ENCODE data around the gene BMERB1. TPM values are rescaled to one million over a fixed set of nuclear protein-coding genes. Genes with fewer than 3 reads are reported as not detected.
"Not testable (repeated sequence)": the region's sequence is repeated elsewhere in the genome, so short reads cannot be mapped to it uniquely, and the experiment has no call there.

The BMERB1 gene
- total and polyA plus RNA-seq, 4 donors = 5.6 to 33.3 (median 9.0) TPM

- H3K36me3 ChIP-seq (ENCODE audit: control insufficient read depth in 4 of 4, insufficient read depth in 3 of 4, low read depth in 1 of 4, low read length in 3 of 4) = peaks cover 5 to 35% (median 22%) of the 10 kb centered on the region in 4 donors
- peaks cover 11 to 50% (median 43%) of the 10 kb centered on the region in 4 donors for H3K4me1 ChIP-seq (ENCODE audit: control insufficient read depth in 4 of 4, insufficient read depth in 4 of 4, low read length in 3 of 4)
- H3K9me3 ChIP-seq (ENCODE audit: control insufficient read depth in 4 of 4, low read length in 3 of 4) = no peaks in the 10 kb centered on the region
- no peaks in the 10 kb centered on the region for H3K27me3 ChIP-seq (ENCODE audit: control insufficient read depth in 4 of 4, insufficient read depth in 4 of 4, low read length in 3 of 4)
- H3K4me3 ChIP-seq (ENCODE audit: low read depth in 1 of 3, low read length in 3 of 3) = no peak overlapping the region
- DNase-seq (ENCODE audit: low spot score) = no peak
- peak overlapping the region; percentile 83 to 97 for H3K27ac ChIP-seq (ENCODE audit: low read depth in 1 of 2, low read length in 2 of 2)
- TF ChIP-seq SP1 (IDR thresholded peaks at IDR 0.05) (no peak), HNF4G (IDR thresholded peaks at IDR 0.05) (no peak), JUND (IDR thresholded peaks at IDR 0.05) (no peak), NR2F2 (IDR thresholded peaks at IDR 0.05) (no peak), TAF1 (conservative IDR thresholded peaks at IDR 0.05) (no peak), FOXA1 (IDR thresholded peaks at IDR 0.05) (no peak)
- WGBS = 95% methylated on average over 5 of the region's 5 CpGs
- peak overlapping the region in 1 of 2 donors; percentile 62 for H3K9ac ChIP-seq (ENCODE audit: low read depth in 1 of 2, low read length in 2 of 2)
Measured at GRCh38 chr16:15606518-15607220, 172.3 kb downstream of the BMERB1 start.

- not testable (repeated sequence) for H3K27me3 ChIP-seq (ENCODE audit: control insufficient read depth in 4 of 4, insufficient read depth in 4 of 4, low read length in 3 of 4); DNase-seq (ENCODE audit: low spot score); H3K9me3 ChIP-seq (ENCODE audit: control insufficient read depth in 4 of 4, low read length in 3 of 4); H3K4me3 ChIP-seq (ENCODE audit: low read depth in 1 of 3, low read length in 3 of 3)
- H3K36me3 ChIP-seq (ENCODE audit: control insufficient read depth in 4 of 4, insufficient read depth in 3 of 4, low read depth in 1 of 4, low read length in 3 of 4) = peaks cover 3 to 31% (median 21%) of the 10 kb centered on the region in 4 donors
- H3K27ac ChIP-seq (ENCODE audit: low read depth in 1 of 2, low read length in 2 of 2) = peak overlapping the region; percentile 83 to 97
- peak overlapping the region in 1 of 2 donors; percentile 62 for H3K9ac ChIP-seq (ENCODE audit: low read depth in 1 of 2, low read length in 2 of 2)
- WGBS = 81% methylated on average over 12 of the region's 12 CpGs
- peaks cover 11 to 54% (median 45%) of the 10 kb centered on the region in 4 donors for H3K4me1 ChIP-seq (ENCODE audit: control insufficient read depth in 4 of 4, insufficient read depth in 4 of 4, low read length in 3 of 4)
Measured at GRCh38 chr16:15607221-15607699, 172.9 kb downstream of the BMERB1 start.

GRCh38 chr16:15607700-15608396, 173.5 kb downstream of the BMERB1 start:
- no peak for DNase-seq (ENCODE audit: low spot score)
- peak overlapping the region; percentile 83 to 97 for H3K27ac ChIP-seq (ENCODE audit: low read depth in 1 of 2, low read length in 2 of 2)
- 28% methylated on average over 13 of the region's 13 CpGs for WGBS
- peaks cover 3 to 31% (median 20%) of the 10 kb centered on the region in 4 donors for H3K36me3 ChIP-seq (ENCODE audit: control insufficient read depth in 4 of 4, insufficient read depth in 3 of 4, low read depth in 1 of 4, low read length in 3 of 4)
- TF ChIP-seq HNF4A (conservative IDR thresholded peaks at IDR 0.05) = peak; percentile 93 to 95
- TF ChIP-seq HNF4G (IDR thresholded peaks at IDR 0.05) = peak; percentile 84
- peak; percentile 98 to 99 for TF ChIP-seq RXRA (IDR thresholded peaks at IDR 0.05)
- TF ChIP-seq, protein P1, sequence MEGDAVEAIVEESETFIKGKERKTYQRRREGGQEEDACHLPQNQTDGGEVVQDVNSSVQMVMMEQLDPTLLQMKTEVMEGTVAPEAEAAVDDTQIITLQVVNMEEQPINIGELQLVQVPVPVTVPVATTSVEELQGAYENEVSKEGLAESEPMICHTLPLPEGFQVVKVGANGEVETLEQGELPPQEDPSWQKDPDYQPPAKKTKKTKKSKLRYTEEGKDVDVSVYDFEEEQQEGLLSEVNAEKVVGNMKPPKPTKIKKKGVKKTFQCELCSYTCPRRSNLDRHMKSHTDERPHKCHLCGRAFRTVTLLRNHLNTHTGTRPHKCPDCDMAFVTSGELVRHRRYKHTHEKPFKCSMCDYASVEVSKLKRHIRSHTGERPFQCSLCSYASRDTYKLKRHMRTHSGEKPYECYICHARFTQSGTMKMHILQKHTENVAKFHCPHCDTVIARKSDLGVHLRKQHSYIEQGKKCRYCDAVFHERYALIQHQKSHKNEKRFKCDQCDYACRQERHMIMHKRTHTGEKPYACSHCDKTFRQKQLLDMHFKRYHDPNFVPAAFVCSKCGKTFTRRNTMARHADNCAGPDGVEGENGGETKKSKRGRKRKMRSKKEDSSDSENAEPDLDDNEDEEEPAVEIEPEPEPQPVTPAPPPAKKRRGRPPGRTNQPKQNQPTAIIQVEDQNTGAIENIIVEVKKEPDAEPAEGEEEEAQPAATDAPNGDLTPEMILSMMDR (IDR thresholded peaks at IDR 0.05; ENCODE audit: low read depth, low read length, missing input control) = no peak
- TF ChIP-seq GABPA (IDR thresholded peaks at IDR 0.05 in 1 of 2, conservative IDR thresholded peaks at IDR 0.05 in 1 of 2) = peak in 1 of 2 donors; percentile 42
- no peak for TF ChIP-seq YY1 (IDR thresholded peaks at IDR 0.05)
- TF ChIP-seq JUND (IDR thresholded peaks at IDR 0.05) = peak; percentile 78 to 90
- TF ChIP-seq FOXA1 (IDR thresholded peaks at IDR 0.05) = no peak
- TF ChIP-seq ATF3 (IDR thresholded peaks at IDR 0.05) = peak; percentile 73
- TF ChIP-seq, protein P2, sequence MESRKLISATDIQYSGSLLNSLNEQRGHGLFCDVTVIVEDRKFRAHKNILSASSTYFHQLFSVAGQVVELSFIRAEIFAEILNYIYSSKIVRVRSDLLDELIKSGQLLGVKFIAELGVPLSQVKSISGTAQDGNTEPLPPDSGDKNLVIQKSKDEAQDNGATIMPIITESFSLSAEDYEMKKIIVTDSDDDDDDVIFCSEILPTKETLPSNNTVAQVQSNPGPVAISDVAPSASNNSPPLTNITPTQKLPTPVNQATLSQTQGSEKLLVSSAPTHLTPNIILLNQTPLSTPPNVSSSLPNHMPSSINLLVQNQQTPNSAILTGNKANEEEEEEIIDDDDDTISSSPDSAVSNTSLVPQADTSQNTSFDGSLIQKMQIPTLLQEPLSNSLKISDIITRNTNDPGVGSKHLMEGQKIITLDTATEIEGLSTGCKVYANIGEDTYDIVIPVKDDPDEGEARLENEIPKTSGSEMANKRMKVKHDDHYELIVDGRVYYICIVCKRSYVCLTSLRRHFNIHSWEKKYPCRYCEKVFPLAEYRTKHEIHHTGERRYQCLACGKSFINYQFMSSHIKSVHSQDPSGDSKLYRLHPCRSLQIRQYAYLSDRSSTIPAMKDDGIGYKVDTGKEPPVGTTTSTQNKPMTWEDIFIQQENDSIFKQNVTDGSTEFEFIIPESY (IDR thresholded peaks at IDR 0.05) = no peak
- TF ChIP-seq TAF1 (conservative IDR thresholded peaks at IDR 0.05) = no peak
- peak; percentile 69 for TF ChIP-seq REST (IDR thresholded peaks at IDR 0.05)
- peak; percentile 39 to 71 for TF ChIP-seq RAD21 (IDR thresholded peaks at IDR 0.05)
- peak; percentile 83 for TF ChIP-seq NR2F2 (IDR thresholded peaks at IDR 0.05)
- no peak for TF ChIP-seq FOXA2 (IDR thresholded peaks at IDR 0.05)
- TF ChIP-seq EGR1 (IDR thresholded peaks at IDR 0.05; ENCODE audit: low read depth in 2 of 2) = peak; percentile 42 to 62
- peak; percentile 98 for TF ChIP-seq SP1 (IDR thresholded peaks at IDR 0.05)
- TF ChIP-seq MAX (IDR thresholded peaks at IDR 0.05) = peak; percentile 81
- peak overlapping the region; percentile 22 to 94 for H3K9ac ChIP-seq (ENCODE audit: low read depth in 1 of 2, low read length in 2 of 2)
- no peaks in the 10 kb centered on the region for H3K27me3 ChIP-seq (ENCODE audit: control insufficient read depth in 4 of 4, insufficient read depth in 4 of 4, low read length in 3 of 4)
- H3K9me3 ChIP-seq (ENCODE audit: control insufficient read depth in 4 of 4, low read length in 3 of 4) = no peaks in the 10 kb centered on the region
- peaks cover 11 to 54% (median 46%) of the 10 kb centered on the region in 4 donors for H3K4me1 ChIP-seq (ENCODE audit: control insufficient read depth in 4 of 4, insufficient read depth in 4 of 4, low read length in 3 of 4)
- no peak overlapping the region for H3K4me3 ChIP-seq (ENCODE audit: low read depth in 1 of 3, low read length in 3 of 3)
